HepG2 (cell line): ENCODE measurements around the gene TFCP2L1. TPM values are rescaled to one million over a fixed set of nuclear protein-coding genes. Genes with fewer than 3 reads are reported as not detected.

Source experiments
- ATAC-seq: fragments of 200-7000 bp; cut with Tn5 transposase; 3 replicates; pipeline ENCODE4 v1.9.1; 2020; ENCODE audit warnings: mild to moderate bottlenecking, moderate library complexity
- BruUV-seq: library from RNA; stranded (reverse); fragments of 400-500 nt; replicated peaks from 2 replicates; lab custom pipeline; 2021; lab: Mats Ljungman, UMichigan
- CTCF ChIA-PET: fragments of 300-600 bp; formaldehyde crosslinking; extraction: SDS; loops from one replicate; lab custom pipeline; 2021; ENCODE audit warnings: low total read pairs, inconsistent platforms, low intra/inter-chr PET ratio; lab: Yijun Ruan, JAX
- POLR2A ChIA-PET: fragments of 350-600 bp; sonication (Branson Sonifier 250); formaldehyde crosslinking; loops from one replicate; lab custom pipeline; 2020; ENCODE audit warnings: antibody characterized with exemption, inconsistent platforms; lab: Yijun Ruan, JAX
- DNase-seq: peaks from one replicate; pipeline ENCODE4 v3.0.0-alpha.2; 2015; ENCODE audit warnings: low spot score
- FAIRE-seq: peaks from 3 replicates; lab custom pipeline; 2011; peaks lifted over from hg19 to GRCh38; lab: Jason Lieb, UNC
- H2AFZ ChIP-seq: one replicate; pipeline ENCODE4 v1.6.1; 2011; ENCODE audit warnings: low read length, inconsistent platforms
- H3K27ac ChIP-seq: fragments of 300-600 bp; 3 replicates; pipeline ENCODE4 v1.8.0; 2011; ENCODE audit warnings: mixed run types, mild to moderate bottlenecking, mixed read lengths, low read length, inconsistent platforms; ENCODE audit not compliant: insufficient read depth; ENCODE audit errors: extremely low read length
- H3K27me3 ChIP-seq, 2 experiments: fragments of 200-600 bp in 1 of 2; 2 replicates in 1 of 2; 3 replicates in 1 of 2; pipeline versions ENCODE4 v1.6.0 to v1.8.0; 2011; ENCODE audit warnings: low read length in 2 of 2, mild to moderate bottlenecking in 2 of 2, moderate library complexity in 2 of 2, inconsistent platforms in 1 of 2; ENCODE audit not compliant: insufficient read depth in 2 of 2, control insufficient read depth in 1 of 2
- H3K36me3 ChIP-seq, 2 experiments: fragments of 200-600 bp in 1 of 2; replicated peaks in 1 of 2; 2 replicates in 1 of 2; 3 replicates in 1 of 2; pipeline versions ENCODE4 v1.5.1 to v1.8.0; 2011; ENCODE audit warnings: low read length in 2 of 2, inconsistent platforms in 1 of 2; ENCODE audit not compliant: insufficient read depth in 2 of 2, control insufficient read depth in 1 of 2
- H3K4me1 ChIP-seq: 2 replicates; pipeline ENCODE4 v1.5.1; 2012; ENCODE audit warnings: low read length, inconsistent platforms; ENCODE audit not compliant: insufficient read depth
- H3K4me2 ChIP-seq: 2 replicates; pipeline ENCODE4 v1.6.0; 2011; ENCODE audit warnings: low read depth, low read length, inconsistent platforms
- H3K4me3 ChIP-seq, 3 experiments: fragments of 200-600 bp in 1 of 3; sonication (generic), shearing (Covaris generic) in 1 of 3; replicated peaks in 1 of 3; 2 replicates each; pipeline ENCODE4 v1.5.1; 2011 to 2016; ENCODE audit warnings: low read length in 3 of 3, inconsistent platforms in 2 of 3, low read depth in 2 of 3, mild to moderate bottlenecking in 2 of 3, control low read depth in 1 of 3, mixed read lengths in 1 of 3; ENCODE audit not compliant: insufficient read depth in 1 of 3
- H3K79me2 ChIP-seq: one replicate; pipeline ENCODE4 v1.6.1; 2011; ENCODE audit warnings: low read length, inconsistent platforms; ENCODE audit not compliant: insufficient read depth
- H3K9ac ChIP-seq: 2 replicates; pipeline ENCODE4 v1.6.0; 2011; ENCODE audit warnings: mild to moderate bottlenecking, low read depth, low read length, inconsistent platforms; ENCODE audit not compliant: insufficient read depth
- H3K9me3 ChIP-seq: 2 replicates; pipeline ENCODE4 v1.5.1; 2012; ENCODE audit warnings: mild to moderate bottlenecking, low read length
- H4K20me1 ChIP-seq: 2 replicates; pipeline ENCODE4 v1.6.0; 2011; ENCODE audit warnings: inconsistent platforms, mild to moderate bottlenecking, low read length, moderate library complexity; ENCODE audit not compliant: insufficient read depth
- ATAD3A ChIP-seq: sonication (generic); formaldehyde crosslinking; IDR thresholded peaks from 2 replicates; pipeline ENCODE4 v1.4.0; 2020; ENCODE audit warnings: missing genetic modification reagents
- KLF12 ChIP-seq: sonication (generic); formaldehyde crosslinking; IDR thresholded peaks from 2 replicates; pipeline ENCODE4 v1.4.0; 2020; ENCODE audit warnings: missing genetic modification reagents, borderline replicate concordance
- KMT2B ChIP-seq: IDR thresholded peaks from 2 replicates; pipeline ENCODE4 v1.6.1; 2016; ENCODE audit warnings: missing genetic modification reagents, missing compliant biosample characterization
- NAIF1 ChIP-seq: sonication (generic); formaldehyde crosslinking; IDR thresholded peaks from 2 replicates; pipeline ENCODE4 v1.5.0; 2020; ENCODE audit warnings: mild to moderate bottlenecking, missing genetic modification reagents, borderline replicate concordance
- NCOR1 ChIP-seq: fragments of 200-600 bp; sonication (generic); IDR thresholded peaks from 2 replicates; pipeline ENCODE4 v1.7.0; 2017; ENCODE audit warnings: antibody characterized with exemption, low read length, borderline replicate concordance
- NFAT5 ChIP-seq: sonication (generic); formaldehyde crosslinking; IDR thresholded peaks from 2 replicates; pipeline ENCODE4 v1.4.0; 2020; ENCODE audit warnings: missing genetic modification reagents
- SRSF9 ChIP-seq: fragments of 200-400 bp; formaldehyde crosslinking; IDR thresholded peaks from 2 replicates; pipeline ENCODE4 v1.6.1; 2018; ENCODE audit warnings: borderline replicate concordance, mild to moderate bottlenecking, low read depth, low read length; ENCODE audit not compliant: insufficient read depth, poor library complexity, severe bottlenecking
- ZBTB3 ChIP-seq: sonication (generic); formaldehyde crosslinking; IDR thresholded peaks from 2 replicates; pipeline ENCODE4 v1.4.0; 2020; ENCODE audit warnings: low read depth, mild to moderate bottlenecking, moderate library complexity, missing genetic modification reagents, borderline replicate concordance
- ZBTB7A ChIP-seq: sonication (generic); formaldehyde crosslinking; IDR thresholded peaks from 2 replicates; pipeline ENCODE4 v1.8.0; 2022; ENCODE audit warnings: mild to moderate bottlenecking, missing genetic modification reagents
- ZFP37 ChIP-seq: sonication (generic); formaldehyde crosslinking; IDR thresholded peaks from 2 replicates; pipeline ENCODE4 v1.4.0; 2020; ENCODE audit warnings: missing genetic modification reagents, borderline replicate concordance
- ZGPAT ChIP-seq: IDR thresholded peaks from 2 replicates; pipeline ENCODE4 v1.6.1; 2016; ENCODE audit warnings: mild to moderate bottlenecking
- ZNF678 ChIP-seq: sonication (generic); formaldehyde crosslinking; IDR thresholded peaks from 2 replicates; pipeline ENCODE4 v1.4.0; 2020; ENCODE audit warnings: mild to moderate bottlenecking, missing genetic modification reagents
- ZNF75D ChIP-seq: sonication (generic); formaldehyde crosslinking; IDR thresholded peaks from 2 replicates; pipeline ENCODE4 v1.8.1; 2023; ENCODE audit warnings: missing genetic modification reagents, mild to moderate bottlenecking, borderline replicate concordance
- ZNF790 ChIP-seq: sonication (generic); formaldehyde crosslinking; IDR thresholded peaks from 2 replicates; pipeline ENCODE4 v1.8.0; 2022; ENCODE audit warnings: missing genetic modification reagents, mild to moderate bottlenecking, borderline replicate concordance
- WGBS: methylation state at CpG from one replicate; pipeline ENCODE4 v1.1.6; 2017; ENCODE audit warnings: low lambda C conversion rate; 5-methylcytosine and 5-hydroxymethylcytosine counted together
- in situ Hi-C: cut with HindIII; loops from 2 replicates; pipeline ENCODE4 v1.10.0; 2017; ENCODE audit warnings: low pct_unique_long_range_greater_than_20kb; ENCODE audit not compliant: extremely low pct_ligation_motif_present
- intact Hi-C: fragments of 100-400 bp; cut with micrococcal nuclease; formaldehyde crosslinking; loops from one replicate; pipeline ENCODE4 v1.10.0; 2022; ENCODE audit not compliant: unreplicated experiment
- polyA plus RNA-seq, 8 experiments: library from polyadenylated mRNA; depleted of rRNA in 3 of 8; stranded (reverse) in 7 of 8; unstranded in 1 of 8; fragments of >200 nt; fragmentation: Illumina TruSeq in 4 of 8; extraction: Trizol in 4 of 8; gene quantifications; 2 replicates each; pipeline versions ENCODE4 v1.2.1 to v1.2.3, GENCODE V29; 2011 to 2016; ENCODE audit warnings: low read depth in 4 of 8, missing spikeins in 1 of 8, mixed read lengths in 1 of 8; ENCODE audit not compliant: insufficient read depth in 1 of 8
- total RNA-seq, 5 experiments: library from RNA; depleted of rRNA; stranded (reverse); fragments of >200 nt; fragmentation: Illumina TruSeq; extraction: Trizol; gene quantifications; 2 replicates each; pipeline ENCODE4 v1.2.3, GENCODE V29; 2016; ENCODE audit warnings: low read depth in 1 of 5
- TF ChIP-seq, protein P1 (sequence below): sonication (generic); formaldehyde crosslinking; conservative IDR thresholded peaks from 2 replicates; pipeline ENCODE4 v1.4.0; 2020; ENCODE audit warnings: missing genetic modification reagents

Gene TFCP2L1
- total and polyA plus RNA-seq, 2 of the 13 experiments (the other 11 are each of a cell fraction or from before 2014, with no cell fraction given) = under 0.01 TPM; not detected in 1

DNA sequence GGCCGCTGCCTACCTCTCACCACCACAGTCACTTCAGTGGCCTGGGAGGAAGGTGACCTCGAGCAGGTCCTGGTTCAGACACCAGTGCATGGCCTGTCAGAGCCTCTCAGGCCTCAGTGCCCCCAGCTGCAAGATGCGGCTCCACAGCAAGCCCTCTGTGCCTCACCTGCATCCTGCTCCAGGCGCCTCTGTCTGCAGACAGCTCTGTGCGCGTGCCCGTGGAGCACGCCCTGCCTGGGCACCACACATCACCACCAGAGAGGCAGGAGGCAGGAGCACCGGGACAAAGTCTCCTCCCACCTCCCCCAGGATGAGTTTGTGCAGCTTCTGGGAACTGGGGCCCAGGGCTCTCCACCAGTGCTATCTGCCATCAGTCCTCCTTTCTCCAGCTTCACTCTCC, 98.7 kb downstream of the TFCP2L1 start (continued):
- TF ChIP-seq, protein P1, sequence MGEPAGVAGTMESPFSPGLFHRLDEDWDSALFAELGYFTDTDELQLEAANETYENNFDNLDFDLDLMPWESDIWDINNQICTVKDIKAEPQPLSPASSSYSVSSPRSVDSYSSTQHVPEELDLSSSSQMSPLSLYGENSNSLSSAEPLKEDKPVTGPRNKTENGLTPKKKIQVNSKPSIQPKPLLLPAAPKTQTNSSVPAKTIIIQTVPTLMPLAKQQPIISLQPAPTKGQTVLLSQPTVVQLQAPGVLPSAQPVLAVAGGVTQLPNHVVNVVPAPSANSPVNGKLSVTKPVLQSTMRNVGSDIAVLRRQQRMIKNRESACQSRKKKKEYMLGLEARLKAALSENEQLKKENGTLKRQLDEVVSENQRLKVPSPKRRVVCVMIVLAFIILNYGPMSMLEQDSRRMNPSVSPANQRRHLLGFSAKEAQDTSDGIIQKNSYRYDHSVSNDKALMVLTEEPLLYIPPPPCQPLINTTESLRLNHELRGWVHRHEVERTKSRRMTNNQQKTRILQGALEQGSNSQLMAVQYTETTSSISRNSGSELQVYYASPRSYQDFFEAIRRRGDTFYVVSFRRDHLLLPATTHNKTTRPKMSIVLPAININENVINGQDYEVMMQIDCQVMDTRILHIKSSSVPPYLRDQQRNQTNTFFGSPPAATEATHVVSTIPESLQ (CRISPR knock-in tag) = no peak
- TF ChIP-seq ATAD3A (CRISPR knock-in tag) = no peak

GRCh38 chr2:121185571-121186074, 99.4 kb downstream of the TFCP2L1 start:
- POLR2A ChIA-PET = no interaction called here
- H3K36me3 ChIP-seq = no peaks in the 10 kb centered on the region
- BruUV-seq = no TSS peak
- H2AFZ ChIP-seq = no peak overlapping the region
- no peaks in the 10 kb centered on the region for H3K9me3 ChIP-seq
- WGBS = 20% methylated on average over 4 of the region's 5 CpGs
- no peaks in the 10 kb centered on the region for H3K4me1 ChIP-seq
- H3K9ac ChIP-seq = no peak overlapping the region
- CTCF ChIA-PET = no interaction called here
- DNase-seq = no peak
- H4K20me1 ChIP-seq = no peaks in the 10 kb centered on the region; the same call in 1 of the 2 replicates
- no peak overlapping the region for H3K27ac ChIP-seq
- no peak overlapping the region for H3K4me2 ChIP-seq
- H3K27me3 ChIP-seq = peaks cover 4 to 17% of the 10 kb centered on the region in 2 experiments; a peak in 2 of 5 replicates
- no peak for FAIRE-seq
- H3K4me3 ChIP-seq = no peak overlapping the region
- in situ Hi-C loops = no loop called here
- intact Hi-C loops = no loop called here
- peak; percentile 32 for ATAC-seq
- H3K79me2 ChIP-seq = no peaks in the 10 kb centered on the region
- TF ChIP-seq ZNF790 (CRISPR knock-in tag) = no peak
- TF ChIP-seq NCOR1 = no peak
- no peak for TF ChIP-seq ZGPAT
- TF ChIP-seq ZFP37 (CRISPR knock-in tag) = no peak
- no peak for TF ChIP-seq SRSF9
- no peak for TF ChIP-seq ZBTB7A
- TF ChIP-seq ZNF678 (CRISPR knock-in tag) = no peak
- TF ChIP-seq KMT2B (CRISPR knock-in tag) = no peak
- TF ChIP-seq KLF12 (CRISPR knock-in tag) = no peak
- no peak for TF ChIP-seq NFAT5
- TF ChIP-seq ZNF75D (CRISPR knock-in tag) = no peak
- TF ChIP-seq NAIF1 = no peak
- no peak for TF ChIP-seq ZBTB3 (CRISPR knock-in tag)
